ENCODE data around the gene NQO1. TPM values are rescaled to one million over a fixed set of nuclear protein-coding genes. Genes with fewer than 3 reads are reported as not detected.

Gene NQO1
- total and polyA plus RNA-seq, 2 donors: 7.6 to 10.3 TPM

GRCh38 chr16:69701452-69701851 is 24.9 kb downstream of the NQO1 start:
- peaks cover 0 to 8% of the 10 kb centered on the region in 2 donors for H3K36me3 ChIP-seq (ENCODE audit: control insufficient read depth in 2 of 2, insufficient read depth in 2 of 2, low read length in 1 of 2)

GRCh38 chr16:69699915-69700314 is 26.4 kb downstream of the NQO1 start:
- peaks cover 3 to 23% of the 10 kb centered on the region in 2 donors for H3K36me3 ChIP-seq (ENCODE audit: control insufficient read depth in 2 of 2, insufficient read depth in 2 of 2, low read length in 1 of 2)
- 99% methylated on average over 1 of the region's 1 CpG for WGBS

More at GRCh38 chr16:69701452-69701851, 24.9 kb downstream of the NQO1 start:
- Histone ChIP-seq H3K4me3 (ENCODE audit: low read length in 2 of 2) (no peak overlapping the region), H3K27me3 (ENCODE audit: control insufficient read depth in 2 of 2, insufficient read depth in 1 of 2, low read length in 1 of 2) (no peaks in the 10 kb centered on the region), H3K27ac (ENCODE audit: low read depth in 1 of 2, low read length in 1 of 2) (no peak overlapping the region), H3K4me1 (ENCODE audit: control insufficient read depth in 2 of 2, insufficient read depth in 2 of 2, low read length in 2 of 2) (no peaks in the 10 kb centered on the region), H3K9me3 (ENCODE audit: control insufficient read depth in 2 of 2, insufficient read depth in 1 of 2, low read length in 1 of 2) (no peaks in the 10 kb centered on the region)
- no peak for DNase-seq (ENCODE audit: low read depth in 6 of 9, low spot score in 9 of 9)

GRCh38 chr16:69698404-69698803 is 28.0 kb downstream of the NQO1 start:
- H3K27me3 ChIP-seq (ENCODE audit: control insufficient read depth in 2 of 2, insufficient read depth in 1 of 2, low read length in 1 of 2): no peaks in the 10 kb centered on the region
- 96% methylated on average over 3 of the region's 3 CpGs for WGBS
- DNase-seq (ENCODE audit: low read depth in 6 of 9, low spot score in 9 of 9): no peak
- no peak overlapping the region for H3K4me3 ChIP-seq (ENCODE audit: low read length in 2 of 2)
- no peaks in the 10 kb centered on the region for H3K4me1 ChIP-seq (ENCODE audit: control insufficient read depth in 2 of 2, insufficient read depth in 2 of 2, low read length in 2 of 2)
- no peaks in the 10 kb centered on the region for H3K9me3 ChIP-seq (ENCODE audit: control insufficient read depth in 2 of 2, insufficient read depth in 1 of 2, low read length in 1 of 2)
- H3K27ac ChIP-seq (ENCODE audit: low read depth in 1 of 2, low read length in 1 of 2): no peak overlapping the region
- peaks cover 14 to 34% of the 10 kb centered on the region in 2 donors for H3K36me3 ChIP-seq (ENCODE audit: control insufficient read depth in 2 of 2, insufficient read depth in 2 of 2, low read length in 1 of 2)

More at GRCh38 chr16:69699915-69700314, 26.4 kb downstream of the NQO1 start:
- Histone ChIP-seq H3K27me3 (ENCODE audit: control insufficient read depth in 2 of 2, insufficient read depth in 1 of 2, low read length in 1 of 2) (no peaks in the 10 kb centered on the region), H3K4me3 (ENCODE audit: low read length in 2 of 2) (no peak overlapping the region), H3K27ac (ENCODE audit: low read depth in 1 of 2, low read length in 1 of 2) (no peak overlapping the region), H3K9me3 (ENCODE audit: control insufficient read depth in 2 of 2, insufficient read depth in 1 of 2, low read length in 1 of 2) (no peaks in the 10 kb centered on the region), H3K4me1 (ENCODE audit: control insufficient read depth in 2 of 2, insufficient read depth in 2 of 2, low read length in 2 of 2) (no peaks in the 10 kb centered on the region)
- DNase-seq (ENCODE audit: low read depth in 6 of 9, low spot score in 9 of 9): no peak

GRCh38 chr16:69693916-69694315 is 32.4 kb downstream of the NQO1 start:
- WGBS: 100% methylated on average over 2 of the region's 2 CpGs
- no peaks in the 10 kb centered on the region for H3K9me3 ChIP-seq (ENCODE audit: control insufficient read depth in 2 of 2, insufficient read depth in 1 of 2, low read length in 1 of 2)
- no peak for DNase-seq (ENCODE audit: low read depth in 6 of 9, low spot score in 9 of 9)
- H3K27me3 ChIP-seq (ENCODE audit: control insufficient read depth in 2 of 2, insufficient read depth in 1 of 2, low read length in 1 of 2): no peaks in the 10 kb centered on the region
- H3K4me3 ChIP-seq (ENCODE audit: low read length in 2 of 2): no peak overlapping the region
- peaks cover 32 to 50% of the 10 kb centered on the region in 2 donors for H3K36me3 ChIP-seq (ENCODE audit: control insufficient read depth in 2 of 2, insufficient read depth in 2 of 2, low read length in 1 of 2)
- H3K4me1 ChIP-seq (ENCODE audit: control insufficient read depth in 2 of 2, insufficient read depth in 2 of 2, low read length in 2 of 2): no peaks in the 10 kb centered on the region
- H3K27ac ChIP-seq (ENCODE audit: low read depth in 1 of 2, low read length in 1 of 2): no peak overlapping the region

- Histone ChIP-seq H3K27me3 (ENCODE audit: control insufficient read depth in 2 of 2, insufficient read depth in 1 of 2, low read length in 1 of 2) (no peaks in the 10 kb centered on the region), H3K4me3 (ENCODE audit: low read length in 2 of 2) (no peak overlapping the region), H3K9me3 (ENCODE audit: control insufficient read depth in 2 of 2, insufficient read depth in 1 of 2, low read length in 1 of 2) (no peaks in the 10 kb centered on the region), H3K36me3 (ENCODE audit: control insufficient read depth in 2 of 2, insufficient read depth in 2 of 2, low read length in 1 of 2) (peaks cover 32 to 46% of the 10 kb centered on the region in 2 donors), H3K27ac (ENCODE audit: low read depth in 1 of 2, low read length in 1 of 2) (no peak overlapping the region), H3K4me1 (ENCODE audit: control insufficient read depth in 2 of 2, insufficient read depth in 2 of 2, low read length in 2 of 2) (no peaks in the 10 kb centered on the region)
- no peak for DNase-seq (ENCODE audit: low read depth in 6 of 9, low spot score in 9 of 9)
- 97% methylated on average over 4 of the region's 4 CpGs for WGBS
Measured at GRCh38 chr16:69691980-69692911, 34.1 kb downstream of the NQO1 start.

- DNase-seq (ENCODE audit: low read depth in 6 of 9, low spot score in 9 of 9): no peak
- over 99% methylated on average over 2 of the region's 2 CpGs for WGBS
- H3K36me3 ChIP-seq (ENCODE audit: control insufficient read depth in 2 of 2, insufficient read depth in 2 of 2, low read length in 1 of 2): peaks cover 20 to 27% of the 10 kb centered on the region in 2 donors
Measured at GRCh38 chr16:69688589-69688988, 37.8 kb downstream of the NQO1 start.

GRCh38 chr16:69680358-69680757 is 46.0 kb downstream of the NQO1 start:
- Histone ChIP-seq H3K27me3 (ENCODE audit: control insufficient read depth in 2 of 2, insufficient read depth in 1 of 2, low read length in 1 of 2) (no peaks in the 10 kb centered on the region), H3K4me1 (ENCODE audit: control insufficient read depth in 2 of 2, insufficient read depth in 2 of 2, low read length in 2 of 2) (no peaks in the 10 kb centered on the region), H3K36me3 (ENCODE audit: control insufficient read depth in 2 of 2, insufficient read depth in 2 of 2, low read length in 1 of 2) (peaks cover 6 to 31% of the 10 kb centered on the region in 2 donors), H3K9me3 (ENCODE audit: control insufficient read depth in 2 of 2, insufficient read depth in 1 of 2, low read length in 1 of 2) (no peaks in the 10 kb centered on the region), H3K27ac (ENCODE audit: low read depth in 1 of 2, low read length in 1 of 2) (no peak overlapping the region), H3K4me3 (ENCODE audit: low read length in 2 of 2) (no peak overlapping the region)
- no peak for DNase-seq (ENCODE audit: low read depth in 6 of 9, low spot score in 9 of 9)

More at GRCh38 chr16:69688589-69688988, 37.8 kb downstream of the NQO1 start:
- H3K4me3 ChIP-seq (ENCODE audit: low read length in 2 of 2): no peak overlapping the region
- no peaks in the 10 kb centered on the region for H3K27me3 ChIP-seq (ENCODE audit: control insufficient read depth in 2 of 2, insufficient read depth in 1 of 2, low read length in 1 of 2)
- H3K27ac ChIP-seq (ENCODE audit: low read depth in 1 of 2, low read length in 1 of 2): no peak overlapping the region
- H3K9me3 ChIP-seq (ENCODE audit: control insufficient read depth in 2 of 2, insufficient read depth in 1 of 2, low read length in 1 of 2): no peaks in the 10 kb centered on the region
- no peaks in the 10 kb centered on the region for H3K4me1 ChIP-seq (ENCODE audit: control insufficient read depth in 2 of 2, insufficient read depth in 2 of 2, low read length in 2 of 2)

- WGBS: 97% methylated on average over 3 of the region's 3 CpGs
- no peaks in the 10 kb centered on the region for H3K27me3 ChIP-seq (ENCODE audit: control insufficient read depth in 2 of 2, insufficient read depth in 1 of 2, low read length in 1 of 2)
- peaks cover 7 to 27% of the 10 kb centered on the region in 2 donors for H3K36me3 ChIP-seq (ENCODE audit: control insufficient read depth in 2 of 2, insufficient read depth in 2 of 2, low read length in 1 of 2)
- DNase-seq (ENCODE audit: low read depth in 6 of 9, low spot score in 9 of 9): no peak
- H3K27ac ChIP-seq (ENCODE audit: low read depth in 1 of 2, low read length in 1 of 2): no peak overlapping the region
- no peaks in the 10 kb centered on the region for H3K9me3 ChIP-seq (ENCODE audit: control insufficient read depth in 2 of 2, insufficient read depth in 1 of 2, low read length in 1 of 2)
- H3K4me3 ChIP-seq (ENCODE audit: low read length in 2 of 2): no peak overlapping the region
- H3K4me1 ChIP-seq (ENCODE audit: control insufficient read depth in 2 of 2, insufficient read depth in 2 of 2, low read length in 2 of 2): no peaks in the 10 kb centered on the region
Measured at GRCh38 chr16:69672998-69673713, 53.2 kb downstream of the NQO1 start.

All from thymus (tissue), 11 donors.